Measurements from ENCODE around the gene MTRF1. TPM values are rescaled to one million over a fixed set of nuclear protein-coding genes. Genes with fewer than 3 reads are reported as not detected.

Gene MTRF1
- total RNA-seq, 2 experiments from 2014 or later, result 22.6 to 23.4 TPM

DNA sequence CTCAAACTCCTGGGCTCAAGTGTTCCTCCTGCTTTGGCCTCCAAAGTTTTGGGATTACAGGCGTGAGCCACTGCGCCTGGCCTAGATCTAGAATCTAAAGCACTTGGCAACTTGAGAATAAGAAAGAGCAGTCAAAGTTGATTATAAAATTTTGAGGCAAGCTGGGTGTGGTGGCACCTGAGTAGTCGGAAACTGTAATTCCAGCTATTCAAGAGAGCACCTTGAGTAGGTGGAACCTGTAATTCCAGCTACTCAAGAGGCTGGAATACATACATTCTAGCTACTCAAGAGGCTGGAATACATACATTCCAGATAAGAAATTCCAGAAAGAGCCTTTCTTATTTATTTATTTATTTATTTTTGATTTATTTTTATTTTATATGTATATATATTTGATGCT, 39.4 kb upstream of the MTRF1 start:
- intact Hi-C loops (cut with micrococcal nuclease), result no loop called here

DNA sequence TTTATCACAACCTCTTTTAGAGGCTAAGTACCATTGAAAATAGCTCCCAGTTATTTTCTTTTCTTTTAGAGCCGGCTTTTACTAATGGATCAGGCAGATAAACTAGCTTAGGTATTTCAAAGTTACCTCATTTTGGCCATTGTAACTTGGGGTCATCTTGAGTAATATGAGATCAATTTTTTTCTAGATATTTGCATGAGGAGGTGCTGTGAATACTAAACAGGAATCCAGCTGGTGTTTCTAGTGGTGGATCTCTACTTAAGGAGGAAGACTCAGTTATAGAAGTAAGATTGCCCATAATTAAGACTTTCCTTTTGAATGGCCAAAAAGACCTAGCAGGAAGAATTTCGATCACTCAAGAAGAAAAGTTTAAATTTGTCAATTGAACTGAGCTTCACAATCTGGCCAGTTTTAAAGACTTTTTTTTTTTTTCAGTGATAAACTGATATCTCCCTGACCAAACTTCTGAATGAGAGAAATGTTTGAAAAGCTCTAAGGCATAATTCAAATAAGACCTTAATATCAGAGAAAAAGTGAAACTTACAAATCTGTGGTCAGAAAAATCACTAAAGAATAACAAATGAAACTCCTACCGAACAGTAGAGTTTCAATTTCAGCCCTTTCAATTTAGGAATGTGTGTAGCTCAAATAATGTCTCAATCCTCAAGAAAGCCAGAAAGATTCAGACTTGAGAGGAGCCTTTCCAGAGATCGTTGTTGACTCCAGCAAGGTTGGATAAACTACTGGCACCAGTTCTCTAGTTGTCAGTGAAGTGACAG, 36.1 kb upstream of the MTRF1 start:
- DNase-seq, result no peak
- intact Hi-C loops (cut with micrococcal nuclease), result no loop called here
- Mint-ChIP-seq H3K27me3 (no peaks in the 10 kb centered on the region), H3K4me1 (ENCODE audit: low read depth) (peaks cover 7% of the 10 kb centered on the region), H3K9me3 (no peaks in the 10 kb centered on the region), H3K36me3 (ENCODE audit: low read depth) (no peaks in the 10 kb centered on the region), H3K27ac (no peak overlapping the region), H3K4me3 (no peak overlapping the region)
- TF ChIP-seq, protein P1, sequence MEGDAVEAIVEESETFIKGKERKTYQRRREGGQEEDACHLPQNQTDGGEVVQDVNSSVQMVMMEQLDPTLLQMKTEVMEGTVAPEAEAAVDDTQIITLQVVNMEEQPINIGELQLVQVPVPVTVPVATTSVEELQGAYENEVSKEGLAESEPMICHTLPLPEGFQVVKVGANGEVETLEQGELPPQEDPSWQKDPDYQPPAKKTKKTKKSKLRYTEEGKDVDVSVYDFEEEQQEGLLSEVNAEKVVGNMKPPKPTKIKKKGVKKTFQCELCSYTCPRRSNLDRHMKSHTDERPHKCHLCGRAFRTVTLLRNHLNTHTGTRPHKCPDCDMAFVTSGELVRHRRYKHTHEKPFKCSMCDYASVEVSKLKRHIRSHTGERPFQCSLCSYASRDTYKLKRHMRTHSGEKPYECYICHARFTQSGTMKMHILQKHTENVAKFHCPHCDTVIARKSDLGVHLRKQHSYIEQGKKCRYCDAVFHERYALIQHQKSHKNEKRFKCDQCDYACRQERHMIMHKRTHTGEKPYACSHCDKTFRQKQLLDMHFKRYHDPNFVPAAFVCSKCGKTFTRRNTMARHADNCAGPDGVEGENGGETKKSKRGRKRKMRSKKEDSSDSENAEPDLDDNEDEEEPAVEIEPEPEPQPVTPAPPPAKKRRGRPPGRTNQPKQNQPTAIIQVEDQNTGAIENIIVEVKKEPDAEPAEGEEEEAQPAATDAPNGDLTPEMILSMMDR (IDR thresholded peaks at IDR 0.05), result no peak
- POLR2A ChIA-PET, result interaction anchor here (0.6 to 1.1 kb wide), 3 partner anchors 14 to 497 kb away, joined by 3 to 5 read pairs (median 4); no protein-coding TSS in a partner anchor
- ATAC-seq, result no peak
- CTCF ChIA-PET, result interaction anchor here (0.8 to 1.3 kb wide), 5 partner anchors 9 to 77 kb away, joined by 3 to 4 read pairs (median 3); no protein-coding TSS in a partner anchor

More for the DNA sequence above, 39.4 kb upstream of the MTRF1 start:
- ATAC-seq (no peak), DNase-seq (no peak)
- Mint-ChIP-seq H3K4me3 (no peak overlapping the region), H3K4me1 (ENCODE audit: low read depth) (peaks cover 9% of the 10 kb centered on the region), H3K36me3 (ENCODE audit: low read depth) (no peaks in the 10 kb centered on the region), H3K27me3 (no peaks in the 10 kb centered on the region), H3K27ac (no peak overlapping the region), H3K9me3 (no peaks in the 10 kb centered on the region)
- ChIA-PET CTCF (no interaction called here), POLR2A (interaction anchor here (1.5 kb wide), 1 partner anchor 52 kb away, joined by 3 read pairs; no protein-coding TSS in a partner anchor)
- TF ChIP-seq, protein P1 (IDR thresholded peaks at IDR 0.05), result no peak

DNA sequence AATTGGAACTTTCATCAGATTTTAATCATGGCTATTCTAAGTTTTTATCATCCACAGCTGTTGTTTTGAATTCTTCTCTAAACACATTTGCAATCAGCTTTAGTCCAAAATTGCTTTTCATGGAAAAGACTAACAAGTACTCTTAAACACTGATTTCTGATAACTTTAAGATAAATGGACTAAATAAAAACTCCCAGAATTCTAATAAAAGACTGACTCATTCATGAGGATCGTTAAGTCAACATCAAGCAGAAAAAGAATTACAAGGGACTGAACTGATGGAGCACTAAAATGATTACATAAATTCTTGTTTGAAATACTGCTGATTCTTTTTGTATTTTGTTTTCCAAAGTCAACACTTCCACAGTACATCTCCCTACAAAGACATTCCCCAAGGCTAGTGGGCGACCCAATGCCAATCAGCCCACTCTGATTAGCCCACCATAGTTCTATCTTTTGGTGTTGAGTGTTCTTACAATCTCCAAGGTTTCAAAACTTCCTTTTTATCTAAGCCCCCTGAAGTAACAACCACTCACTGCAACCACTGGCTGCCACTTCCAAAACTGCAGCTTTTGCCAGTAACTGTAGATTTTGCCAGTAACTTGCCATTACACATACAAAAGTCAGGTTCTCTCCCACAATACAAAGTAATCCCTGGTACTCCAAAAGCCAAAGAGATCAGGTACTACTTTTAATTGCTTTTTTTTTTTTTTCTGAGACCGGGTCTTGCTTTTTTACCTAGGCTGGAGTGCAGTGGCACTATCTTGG, 33.7 kb upstream of the MTRF1 start:
- Mint-ChIP-seq H3K4me1 (ENCODE audit: low read depth) (peaks cover 7% of the 10 kb centered on the region), H3K4me3 (no peak overlapping the region), H3K9me3 (no peaks in the 10 kb centered on the region), H3K27ac (no peak overlapping the region), H3K36me3 (ENCODE audit: low read depth) (no peaks in the 10 kb centered on the region), H3K27me3 (no peaks in the 10 kb centered on the region)
- no peak for DNase-seq
- TF ChIP-seq, protein P1 (IDR thresholded peaks at IDR 0.05), result no peak
- CTCF ChIA-PET, result no interaction called here
- POLR2A ChIA-PET, result interaction anchor here (1.2 kb wide), 1 partner anchor 10 kb away, joined by 3 read pairs; no protein-coding TSS in a partner anchor
- ATAC-seq, result no peak
- intact Hi-C loops (cut with micrococcal nuclease), result no loop called here

DNA sequence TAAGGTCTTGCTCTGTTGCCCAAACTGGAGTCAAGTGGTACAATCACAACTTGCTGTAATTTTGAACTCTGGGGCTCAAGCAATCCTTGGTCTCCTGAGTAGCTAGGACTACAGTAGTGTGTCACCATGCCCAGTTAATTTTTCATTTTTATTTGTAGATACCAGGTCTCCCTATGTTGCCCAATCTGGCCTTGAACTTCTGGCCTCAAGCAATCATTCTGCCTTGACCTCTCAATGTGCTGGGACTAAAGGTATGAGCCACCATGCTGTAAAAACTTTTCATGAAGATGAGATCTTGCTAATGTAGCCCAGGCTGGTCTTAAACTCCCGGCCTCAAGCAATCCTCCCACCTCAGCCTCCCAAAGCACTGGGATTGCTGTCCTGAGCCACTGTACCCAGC, 32.6 kb upstream of the MTRF1 start:
- no peaks in the 10 kb centered on the region for H3K27me3 Mint-ChIP-seq
- CTCF ChIA-PET, result interaction anchor here (0.7 to 0.9 kb wide), 2 partner anchors 8 to 90 kb away, joined by 4 read pairs; no protein-coding TSS in a partner anchor
- POLR2A ChIA-PET, result interaction anchor here (1.1 kb wide), 1 partner anchor 32 kb away, joined by 3 read pairs; no protein-coding TSS in a partner anchor
- no peaks in the 10 kb centered on the region for H3K9me3 Mint-ChIP-seq
- ATAC-seq (no peak), DNase-seq (no peak)
- H3K27ac Mint-ChIP-seq, result no peak overlapping the region
- TF ChIP-seq, protein P1 (IDR thresholded peaks at IDR 0.05), result no peak
- peaks cover 7% of the 10 kb centered on the region for H3K4me1 Mint-ChIP-seq (ENCODE audit: low read depth)
- intact Hi-C loops (cut with micrococcal nuclease), result no loop called here
- no peak overlapping the region for H3K4me3 Mint-ChIP-seq
- H3K36me3 Mint-ChIP-seq (ENCODE audit: low read depth), result no peaks in the 10 kb centered on the region

All from activated CD8-positive, alpha-beta T cell treated with anti-CD3 and anti-CD28 coated beads for 36 hours (primary cell).